ENCODE measurements around the gene DSCAML1. TPM values are rescaled to one million over a fixed set of nuclear protein-coding genes. Genes with fewer than 3 reads are reported as not detected.

Gene DSCAML1
- total RNA-seq, 1 experiment from 2014 or later: 0.15 TPM

- no peak overlapping the region for H2AK5ac ChIP-seq (ENCODE audit: insufficient read length, low read length)
- no peak overlapping the region for H2AFZ ChIP-seq (ENCODE audit: low read length)
- Mint-ChIP-seq H3K9me3 (no peaks in the 10 kb centered on the region; a peak in 1 of 5 replicates), H3K4me3 (no peak overlapping the region), H3K27me3 (ENCODE audit: low read depth) (peaks cover 30% of the 10 kb centered on the region), H3K4me1 (no peaks in the 10 kb centered on the region), H3K36me3 (ENCODE audit: insufficient read depth in 1 of 3, low read depth in 3 of 3) (no peaks in the 10 kb centered on the region), H3K27ac (no peak overlapping the region; a peak in 1 of 7 replicates)
- TF ChIP-seq CTCF (conservative IDR thresholded peaks at IDR 0.05): no peak
- H4K91ac ChIP-seq (ENCODE audit: insufficient read length, low read depth, low read length): no peak overlapping the region
- DNase-seq: no peak
- H3K4me2 ChIP-seq (ENCODE audit: insufficient read depth, insufficient read length, low read length): no peak overlapping the region
- H3K23ac ChIP-seq (ENCODE audit: insufficient read length, low read depth, low read length): no peak overlapping the region
- no peak overlapping the region for H3K4ac ChIP-seq (ENCODE audit: low read depth, low read length)
- H4K20me1 ChIP-seq (ENCODE audit: control insufficient read depth, insufficient read depth, insufficient read length): no peaks in the 10 kb centered on the region
- H2BK20ac ChIP-seq (ENCODE audit: low read depth, low read length, poor library complexity, severe bottlenecking): no peak overlapping the region
- no peak overlapping the region for H2BK15ac ChIP-seq (ENCODE audit: low read depth, low read length)
- H3K9me3 ChIP-seq (ENCODE audit: control insufficient read depth, low read depth, low read length): no peaks in the 10 kb centered on the region
- no peak overlapping the region for H4K5ac ChIP-seq (ENCODE audit: insufficient read length, low read depth, low read length)
- no peak overlapping the region for H2BK12ac ChIP-seq (ENCODE audit: insufficient read length, low read depth, low read length)
- H3K27me3 ChIP-seq (ENCODE audit: insufficient read depth, low read length): no peaks in the 10 kb centered on the region
- H3K27ac ChIP-seq (ENCODE audit: insufficient read length, low read depth, low read length): no peak overlapping the region
- no peak overlapping the region for H3T11ph ChIP-seq (ENCODE audit: low read length)
- H2BK5ac ChIP-seq (ENCODE audit: insufficient read length, low read length): no peak overlapping the region
- H3K23me2 ChIP-seq (ENCODE audit: insufficient read length, low read depth, low read length, poor library complexity, severe bottlenecking): no peaks in the 10 kb centered on the region
- H3K9ac ChIP-seq (ENCODE audit: extremely low read depth, insufficient read length, low read length): no peak overlapping the region
- H2BK120ac ChIP-seq (ENCODE audit: low read depth, low read length, poor library complexity, severe bottlenecking): no peak overlapping the region
- no CpG with 5 or more reads among the region's 6 CpGs for WGBS (ENCODE audit: extremely low coverage, insufficient read length, low lambda C conversion rate)
- no peak overlapping the region for H3K18ac ChIP-seq (ENCODE audit: insufficient read length, low read depth, low read length)
- H3K56ac ChIP-seq (ENCODE audit: insufficient read length, low read depth, low read length): no peak overlapping the region
- no peak overlapping the region for H4K8ac ChIP-seq (replicated peaks; ENCODE audit: insufficient read length, low read depth, low read length)
- no peak overlapping the region for H3K14ac ChIP-seq (ENCODE audit: insufficient read depth, low read length)
- no peaks in the 10 kb centered on the region for H3K79me2 ChIP-seq (ENCODE audit: insufficient read depth, low read length)
- no peaks in the 10 kb centered on the region for H3K4me1 ChIP-seq (ENCODE audit: insufficient read depth, low read length)
- no peaks in the 10 kb centered on the region for H3K79me1 ChIP-seq (ENCODE audit: insufficient read depth, low read depth, low read length, poor library complexity, severe bottlenecking)
Observed at GRCh38 chr11:117771197-117771596, 25.8 kb downstream of the DSCAML1 start.

Measured in H9 (cell line).